SK-N-SH (cell line): ENCODE results near the gene ATOSB. TPM values are rescaled to one million over a fixed set of nuclear protein-coding genes. Genes with fewer than 3 reads are reported as not detected.

Source experiments
- CTCF ChIA-PET: fragments of 300-600, 350-600 bp; formaldehyde crosslinking; extraction: SDS; loops from one replicate; lab custom pipeline; 2021; lab: Yijun Ruan, JAX
- POLR2A ChIA-PET: fragments of 350-600 bp; sonication (Branson Sonifier 250); formaldehyde crosslinking; extraction: SDS; loops from one replicate; lab custom pipeline; 2020; ENCODE audit warnings: antibody characterized with exemption, inconsistent platforms; lab: Yijun Ruan, JAX
- DNase-seq: peaks from one replicate; pipeline ENCODE4 v3.0.0; 2012
- H2AFZ ChIP-seq: fragments of 200-600 bp; sonication (generic); 2 replicates; pipeline ENCODE4 v1.8.1; 2016; ENCODE audit warnings: antibody characterized with exemption, mild to moderate bottlenecking, low read depth
- H3F3A ChIP-seq: fragments of 200-600 bp; sonication (generic); replicated peaks from 2 replicates; pipeline ENCODE3; 2016; ENCODE audit warnings: antibody characterized with exemption, mild to moderate bottlenecking; ENCODE audit not compliant: insufficient read depth
- H3K27ac ChIP-seq, 2 experiments: fragments of 200-500 bp in 1 of 2; fragments of 200-600 bp in 1 of 2; sonication (Bioruptor generic) in 1 of 2; sonication (generic), shearing (Covaris generic) in 1 of 2; 2 replicates each; pipeline versions ENCODE4 v1.5.1 to v1.6.1; 2014 to 2016; ENCODE audit warnings: low read depth in 2 of 2, inconsistent platforms in 1 of 2, low read length in 1 of 2, mild to moderate bottlenecking in 1 of 2, mixed read lengths in 1 of 2
- H3K27me3 ChIP-seq: fragments of 200-600 bp; sonication (generic), shearing (Covaris generic); 2 replicates; pipeline ENCODE4 v1.6.1; 2016; ENCODE audit warnings: mixed run types; ENCODE audit not compliant: insufficient read depth
- H3K36me3 ChIP-seq, 2 experiments: fragments of 200-500 bp in 1 of 2; fragments of 200-600 bp in 1 of 2; sonication (Bioruptor generic) in 1 of 2; sonication (generic) in 1 of 2; replicated peaks in 1 of 2; 2 replicates each; pipeline versions ENCODE3 to v1.5.1; 2014 to 2016; ENCODE audit warnings: low read length in 1 of 2, mild to moderate bottlenecking in 1 of 2; ENCODE audit not compliant: insufficient read depth in 2 of 2, control insufficient read depth in 1 of 2
- H3K4me1 ChIP-seq, 2 experiments: fragments of 200-500 bp in 1 of 2; fragments of 200-600 bp in 1 of 2; sonication (Bioruptor generic) in 1 of 2; sonication (generic), shearing (Covaris generic) in 1 of 2; 2 replicates each; pipeline versions ENCODE4 v1.5.1 to v1.6.1; 2014 to 2016; ENCODE audit warnings: low read depth in 1 of 2, low read length in 1 of 2, mixed run types in 1 of 2; ENCODE audit not compliant: insufficient read depth in 2 of 2, control insufficient read depth in 1 of 2
- H3K4me2 ChIP-seq: fragments of 200-600 bp; sonication (generic), shearing (Covaris generic); 2 replicates; pipeline ENCODE4 v1.6.1; 2017; ENCODE audit warnings: mixed run types
- H3K4me3 ChIP-seq, 2 experiments: fragments of 200-500 bp in 1 of 2; fragments of 200-600 bp in 1 of 2; sonication (Bioruptor generic) in 1 of 2; sonication (generic), shearing (Covaris generic) in 1 of 2; 2 replicates each; pipeline versions ENCODE4 v1.5.1 to v1.8.1; 2014 to 2016; ENCODE audit warnings: low read depth in 2 of 2, inconsistent platforms in 1 of 2, low read length in 1 of 2, mild to moderate bottlenecking in 1 of 2, mixed read lengths in 1 of 2, moderate library complexity in 1 of 2
- H3K79me2 ChIP-seq: fragments of 200-600 bp; sonication (generic); 2 replicates; pipeline ENCODE4 v1.8.1; 2017; ENCODE audit warnings: mild to moderate bottlenecking; ENCODE audit not compliant: insufficient read depth
- H3K9ac ChIP-seq: fragments of 200-600 bp; sonication (generic); 2 replicates; pipeline ENCODE4 v1.6.1; 2017; ENCODE audit warnings: mixed run types
- H3K9me2 ChIP-seq: fragments of 200-600 bp; sonication (generic); 2 replicates; pipeline ENCODE4 v1.6.1; 2017; ENCODE audit warnings: mixed run types
- H3K9me3 ChIP-seq: fragments of 200-600 bp; sonication (generic); 2 replicates; pipeline ENCODE4 v1.6.1; 2017; ENCODE audit warnings: mixed run types, mild to moderate bottlenecking, moderate library complexity
- H4K20me1 ChIP-seq: fragments of 200-600 bp; sonication (generic); 2 replicates; pipeline ENCODE4 v1.6.1; 2017; ENCODE audit warnings: mild to moderate bottlenecking, mixed run types; ENCODE audit not compliant: insufficient read depth
- CHD2 ChIP-seq: fragments of 150-350 bp; IDR thresholded peaks from 2 replicates; pipeline ENCODE4 v1.6.1; 2018; ENCODE audit warnings: low read length; ENCODE audit not compliant: partially characterized antibody
- ELF1 ChIP-seq: IDR thresholded peaks from 2 replicates; pipeline ENCODE4 v1.4.0; 2012
- EP300 ChIP-seq, 2 experiments: IDR thresholded peaks; 2 replicates each; pipeline versions ENCODE4 v1.4.0 to v1.6.1; 2012; ENCODE audit warnings: borderline replicate concordance in 1 of 2, low read depth in 1 of 2, low read length in 1 of 2
- EZH2phosphoT487 ChIP-seq: fragments of 200-600 bp; sonication (generic); IDR thresholded peaks from 2 replicates; pipeline ENCODE4 v1.6.1; 2017; ENCODE audit warnings: low read depth, mixed run types, mild to moderate bottlenecking, antibody characterized with exemption, moderate library complexity, borderline replicate concordance
- GABPA ChIP-seq: IDR thresholded peaks from 2 replicates; pipeline ENCODE4 v1.4.0; 2012; ENCODE audit warnings: low read depth, mild to moderate bottlenecking
- MXI1 ChIP-seq: IDR thresholded peaks from 2 replicates; pipeline ENCODE4 v1.6.1; 2012; ENCODE audit warnings: mild to moderate bottlenecking, low read depth, low read length, improper control_type of control experiment
- NFIC ChIP-seq: IDR thresholded peaks from 2 replicates; pipeline ENCODE4 v1.4.0; 2012; ENCODE audit warnings: borderline replicate concordance
- POLR2AphosphoS5 ChIP-seq: IDR thresholded peaks from 2 replicates; pipeline ENCODE4 v1.6.1; 2012; ENCODE audit warnings: low read depth, low read length
- RAD21 ChIP-seq: IDR thresholded peaks from 2 replicates; pipeline ENCODE4 v1.6.1; 2012; ENCODE audit warnings: mild to moderate bottlenecking, low read length
- RFX5 ChIP-seq: IDR thresholded peaks from 2 replicates; pipeline ENCODE4 v1.6.1; 2012; ENCODE audit warnings: mild to moderate bottlenecking, improper control_type of control experiment, low read length
- TCF12 ChIP-seq: IDR thresholded peaks from 2 replicates; pipeline ENCODE4 v1.4.0; 2012
- TEAD4 ChIP-seq: IDR thresholded peaks from 2 replicates; pipeline ENCODE4 v1.4.0; 2012; ENCODE audit warnings: mild to moderate bottlenecking, borderline replicate concordance; ENCODE audit not compliant: insufficient read depth
- WGBS: methylation state at CpG from one replicate; pipeline ENCODE4 v1.1.6; 2017; ENCODE audit warnings: low lambda C conversion rate; 5-methylcytosine and 5-hydroxymethylcytosine counted together
- polyA plus RNA-seq, 3 experiments: library from polyadenylated mRNA; depleted of rRNA; stranded (reverse); fragments of >200 nt; gene quantifications; 2 replicates each; pipeline ENCODE4 v1.2.3, GENCODE V29; 2012
- TF ChIP-seq, protein P1 (sequence below): fragments of 200-600 bp; sonication (generic); IDR thresholded peaks from 2 replicates; pipeline ENCODE4 v1.6.1; 2017; ENCODE audit warnings: antibody characterized with exemption, mild to moderate bottlenecking, moderate library complexity
- TF ChIP-seq, protein P2 (sequence below): IDR thresholded peaks from 2 replicates; pipeline ENCODE4 v1.4.0; 2012; ENCODE audit warnings: low read depth

Gene ATOSB
- polyA plus RNA-seq, 1 of the 3 experiments (the other 2 are of a cell fraction) = 42.6 TPM

DNA sequence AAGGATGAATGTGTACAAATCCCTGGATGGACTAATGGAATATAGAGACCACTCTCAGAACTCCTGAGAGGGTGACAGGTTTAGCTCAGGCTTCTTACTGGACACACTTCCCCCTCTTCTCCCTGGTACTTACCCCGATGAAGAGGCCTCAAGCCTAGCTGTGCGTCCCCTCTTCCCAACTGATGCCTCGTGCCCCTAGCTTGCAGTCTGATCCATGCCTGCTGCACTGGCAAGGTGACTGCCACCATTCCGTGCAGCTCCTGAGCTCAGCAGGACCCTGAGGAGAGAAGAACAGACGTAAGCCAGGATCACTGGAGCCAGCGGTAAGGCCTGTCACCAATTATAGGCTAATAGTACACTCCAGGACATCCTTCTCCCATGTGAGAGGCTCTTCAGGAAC is 7.2 kb downstream of the ATOSB start:
- peaks cover 33% of the 10 kb centered on the region for H3F3A ChIP-seq
- CTCF ChIA-PET = interaction anchor here (1.8 to 3.2 kb wide), 2 partner anchors 7 to 12 kb away, joined by 8 to 13 read pairs; partner anchors contain the start of genes ATOSB and PIGO
- H3K4me3 ChIP-seq = no peak overlapping the region
- H3K36me3 ChIP-seq = peaks cover 25 to 47% of the 10 kb centered on the region in 2 experiments
- H3K4me1 ChIP-seq = peaks cover 30 to 37% of the 10 kb centered on the region in 2 experiments
- WGBS = 97% methylated on average over 3 of the region's 6 CpGs
- H3K27me3 ChIP-seq = no peaks in the 10 kb centered on the region
- H3K9me2 ChIP-seq = no peaks in the 10 kb centered on the region
- H3K9ac ChIP-seq = no peak overlapping the region
- DNase-seq = no peak
- TF ChIP-seq EP300 (IDR thresholded peaks at IDR 0.05; ENCODE audit: borderline replicate concordance in 1 of 2, low read depth in 1 of 2, low read length in 1 of 2) (no peak), POLR2AphosphoS5 (no peak), EZH2phosphoT487 (no peak), RAD21 (no peak), GABPA (no peak), TCF12 (no peak), MXI1 (no peak), NFIC (no peak), TEAD4 (no peak)
- TF ChIP-seq, protein P1, sequence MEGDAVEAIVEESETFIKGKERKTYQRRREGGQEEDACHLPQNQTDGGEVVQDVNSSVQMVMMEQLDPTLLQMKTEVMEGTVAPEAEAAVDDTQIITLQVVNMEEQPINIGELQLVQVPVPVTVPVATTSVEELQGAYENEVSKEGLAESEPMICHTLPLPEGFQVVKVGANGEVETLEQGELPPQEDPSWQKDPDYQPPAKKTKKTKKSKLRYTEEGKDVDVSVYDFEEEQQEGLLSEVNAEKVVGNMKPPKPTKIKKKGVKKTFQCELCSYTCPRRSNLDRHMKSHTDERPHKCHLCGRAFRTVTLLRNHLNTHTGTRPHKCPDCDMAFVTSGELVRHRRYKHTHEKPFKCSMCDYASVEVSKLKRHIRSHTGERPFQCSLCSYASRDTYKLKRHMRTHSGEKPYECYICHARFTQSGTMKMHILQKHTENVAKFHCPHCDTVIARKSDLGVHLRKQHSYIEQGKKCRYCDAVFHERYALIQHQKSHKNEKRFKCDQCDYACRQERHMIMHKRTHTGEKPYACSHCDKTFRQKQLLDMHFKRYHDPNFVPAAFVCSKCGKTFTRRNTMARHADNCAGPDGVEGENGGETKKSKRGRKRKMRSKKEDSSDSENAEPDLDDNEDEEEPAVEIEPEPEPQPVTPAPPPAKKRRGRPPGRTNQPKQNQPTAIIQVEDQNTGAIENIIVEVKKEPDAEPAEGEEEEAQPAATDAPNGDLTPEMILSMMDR = no peak
- H3K4me2 ChIP-seq = no peak overlapping the region
- H4K20me1 ChIP-seq = peaks cover 19% of the 10 kb centered on the region; the same call in 1 of the 2 replicates
- peaks cover 51% of the 10 kb centered on the region for H3K79me2 ChIP-seq
- H3K9me3 ChIP-seq = no peaks in the 10 kb centered on the region
- no peak overlapping the region for H2AFZ ChIP-seq
- POLR2A ChIA-PET = interaction anchor here (0.6 kb wide), 1 partner anchor 179 kb away, joined by 3 read pairs; no protein-coding TSS in a partner anchor
- H3K27ac ChIP-seq = no peak overlapping the region

DNA sequence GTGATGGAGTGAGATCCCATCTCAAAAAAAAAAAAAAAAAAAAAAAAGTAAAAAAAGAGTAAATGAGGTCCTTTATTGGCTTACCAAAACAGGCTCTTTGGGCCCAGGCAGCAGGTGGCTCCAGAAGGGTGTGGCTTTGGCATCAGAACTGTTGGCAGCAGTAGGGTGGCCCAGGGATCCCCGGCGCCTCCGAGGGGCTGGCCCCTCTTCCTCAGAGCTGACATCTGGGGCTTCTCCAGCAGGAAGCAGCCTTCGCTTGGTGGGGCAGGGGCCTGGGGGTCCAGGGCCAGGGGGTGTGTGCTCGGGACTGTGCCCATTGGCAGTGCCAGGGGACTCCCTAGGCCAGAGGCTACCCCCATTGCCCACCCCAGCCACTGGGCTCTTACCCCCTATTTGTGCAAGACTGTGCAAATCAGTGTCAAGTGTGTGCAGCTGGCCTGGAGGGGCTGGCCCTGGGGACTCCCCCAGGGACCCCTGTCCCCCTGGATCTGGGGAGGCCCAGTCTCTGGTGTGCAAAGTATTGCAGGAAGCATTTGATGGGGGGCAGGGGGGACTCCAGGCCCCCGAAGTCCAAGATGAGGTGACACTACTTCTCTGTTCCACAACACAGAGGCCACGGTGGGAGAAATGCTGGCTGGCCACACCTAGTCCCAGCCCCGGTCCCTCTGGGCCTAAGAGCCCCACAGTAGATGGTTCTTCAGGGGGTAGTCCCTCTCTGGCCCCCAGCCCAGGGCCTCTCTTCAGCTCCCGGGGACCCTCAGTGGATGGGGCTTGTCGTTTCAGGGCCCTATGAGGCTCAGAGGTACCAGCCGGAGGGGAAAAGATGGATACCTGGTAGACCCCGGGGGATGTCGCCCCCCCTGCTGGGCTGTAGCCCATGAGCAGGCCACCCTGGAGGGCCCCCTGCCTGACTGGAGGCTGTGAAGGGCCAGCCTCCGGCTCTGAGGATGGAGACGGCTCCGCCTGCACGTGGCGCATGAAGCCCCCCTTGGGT is 8.1 kb downstream of the ATOSB start:
- Histone ChIP-seq H4K20me1 (peaks cover 19% of the 10 kb centered on the region; the same call in 1 of the 2 replicates), H3K9me2 (no peaks in the 10 kb centered on the region), H2AFZ (no peak overlapping the region), H3K36me3 (peaks cover 20 to 47% of the 10 kb centered on the region in 2 experiments), H3K4me2 (no peak overlapping the region), H3F3A (peaks cover 29% of the 10 kb centered on the region), H3K27me3 (no peaks in the 10 kb centered on the region), H3K9me3 (no peaks in the 10 kb centered on the region), H3K4me1 (peaks cover 26 to 34% of the 10 kb centered on the region in 2 experiments), H3K4me3 (no peak overlapping the region), H3K79me2 (peaks cover 46% of the 10 kb centered on the region), H3K27ac (no peak overlapping the region), H3K9ac (no peak overlapping the region)
- TF ChIP-seq CHD2 = no peak
- no peak for TF ChIP-seq EZH2phosphoT487
- no peak for TF ChIP-seq GABPA
- no peak for TF ChIP-seq RFX5
- TF ChIP-seq TEAD4 = no peak
- TF ChIP-seq, protein P2, sequence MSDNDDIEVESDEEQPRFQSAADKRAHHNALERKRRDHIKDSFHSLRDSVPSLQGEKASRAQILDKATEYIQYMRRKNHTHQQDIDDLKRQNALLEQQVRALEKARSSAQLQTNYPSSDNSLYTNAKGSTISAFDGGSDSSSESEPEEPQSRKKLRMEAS = no peak
- TF ChIP-seq ELF1 = no peak
- POLR2A ChIA-PET = interaction anchor here (0.6 kb wide), 1 partner anchor 178 kb away, joined by 3 read pairs; no protein-coding TSS in a partner anchor
- CTCF ChIA-PET = interaction anchor here (1.6 to 3.8 kb wide), 4 partner anchors 8 to 208 kb away, joined by 5 to 25 read pairs (median 10); partner anchors contain the start of genes ATOSB and PIGO
- WGBS = 79% methylated on average over 10 of the region's 18 CpGs
- no peak for DNase-seq
